Measurements from ENCODE around the gene KCNQ1.

KCNQ1 gene

GRCh38 chr11:2862395-2863275, 417.8 kb downstream of the KCNQ1 start:
- DNase-seq (ENCODE audit: low read depth in 2 of 2), result no peak

- DNase-seq (ENCODE audit: low read depth in 2 of 2), result no peak
Measured at GRCh38 chr11:2863276-2863618, 418.4 kb downstream of the KCNQ1 start.

- no peak for DNase-seq (ENCODE audit: low read depth in 2 of 2)
Measured at GRCh38 chr11:2864901-2865300, 420.1 kb downstream of the KCNQ1 start.

GRCh38 chr11:2865922-2866577, 421.2 kb downstream of the KCNQ1 start:
- no peak for DNase-seq (ENCODE audit: low read depth in 2 of 2)

- DNase-seq (ENCODE audit: low read depth in 2 of 2), result no peak
Measured at GRCh38 chr11:2867142-2867541, 422.3 kb downstream of the KCNQ1 start.

GRCh38 chr11:2867722-2868505, 423.1 kb downstream of the KCNQ1 start:
- no peak for DNase-seq (ENCODE audit: low read depth in 2 of 2)

GRCh38 chr11:2868506-2869133, 423.8 kb downstream of the KCNQ1 start:
- DNase-seq (ENCODE audit: low read depth in 2 of 2), result no peak

GRCh38 chr11:2869134-2869526, 424.3 kb downstream of the KCNQ1 start:
- no peak for DNase-seq (ENCODE audit: low read depth in 2 of 2)

GRCh38 chr11:2869561-2870427, 425.0 kb downstream of the KCNQ1 start:
- no peak for DNase-seq (ENCODE audit: low read depth in 2 of 2)

- DNase-seq (ENCODE audit: low read depth in 2 of 2), result no peak
Measured at GRCh38 chr11:2870460-2870859, 425.7 kb downstream of the KCNQ1 start.

GRCh38 chr11:2870969-2871680, 426.3 kb downstream of the KCNQ1 start:
- no peak for DNase-seq (ENCODE audit: low read depth in 2 of 2)

- DNase-seq (ENCODE audit: low read depth in 2 of 2), result no peak
Measured at GRCh38 chr11:2874963-2875362, 430.2 kb downstream of the KCNQ1 start.

GRCh38 chr11:2877474-2877873, 432.7 kb downstream of the KCNQ1 start:
- DNase-seq (ENCODE audit: low read depth in 2 of 2), result no peak

- DNase-seq (ENCODE audit: low read depth in 2 of 2), result no peak
Measured at GRCh38 chr11:2878782-2879181, 434.0 kb downstream of the KCNQ1 start.

- no peak for DNase-seq (ENCODE audit: low read depth in 2 of 2)
Measured at GRCh38 chr11:2880646-2881045, 435.8 kb downstream of the KCNQ1 start.

GRCh38 chr11:2881076-2881980, 436.5 kb downstream of the KCNQ1 start:
- DNase-seq (ENCODE audit: low read depth in 2 of 2), result no peak

- no peak for DNase-seq (ENCODE audit: low read depth in 2 of 2)
Measured at GRCh38 chr11:2881981-2882375, 437.2 kb downstream of the KCNQ1 start.

GRCh38 chr11:2882396-2883110, 437.7 kb downstream of the KCNQ1 start:
- DNase-seq (ENCODE audit: low read depth in 2 of 2), result no peak

- no peak for DNase-seq (ENCODE audit: low read depth in 2 of 2)
Measured at GRCh38 chr11:2883640-2883978, 438.8 kb downstream of the KCNQ1 start.
